Left hindlimb (tissue), 1 donor: ENCODE measurements around the gene ERVFRD-1.
"Not testable (repeated sequence)": the region's sequence is repeated elsewhere in the genome, so short reads cannot be mapped to it uniquely, and the experiment has no call there.

Experiments used
- DNase-seq: peaks from one replicate; pipeline ENCODE4 v3.0.0-alpha.2; 2018

Gene ERVFRD-1

GRCh38 chr6:11087141-11087812 lies 24.2 kb downstream of the ERVFRD-1 start:
- not testable (repeated sequence) for DNase-seq

- no peak for DNase-seq
These were observed 25.6 kb downstream of the ERVFRD-1 start for GRCh38 chr6:11085758-11086435.

GRCh38 chr6:11083956-11084355 lies 27.6 kb downstream of the ERVFRD-1 start:
- DNase-seq = no peak

DNA sequence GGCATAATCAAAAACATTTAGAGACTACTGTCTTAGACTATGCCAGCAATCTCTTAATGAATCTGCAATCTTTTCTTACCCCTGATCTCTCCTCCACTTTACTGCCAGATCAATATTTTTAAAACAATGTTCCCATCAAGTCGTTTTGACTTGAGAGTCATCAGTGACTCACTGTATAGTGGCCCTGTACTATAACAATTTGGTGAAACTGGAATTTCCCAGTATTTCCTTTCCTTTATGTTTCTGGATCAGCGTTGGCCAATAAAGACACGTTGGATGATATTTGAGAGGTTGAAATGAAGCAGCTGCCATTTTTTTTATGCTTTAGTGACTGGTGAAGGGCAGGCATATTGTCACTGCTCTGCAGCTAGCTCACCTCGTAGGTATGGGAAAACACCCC lies 28.0 kb downstream of the ERVFRD-1 start:
- no peak for DNase-seq

DNA sequence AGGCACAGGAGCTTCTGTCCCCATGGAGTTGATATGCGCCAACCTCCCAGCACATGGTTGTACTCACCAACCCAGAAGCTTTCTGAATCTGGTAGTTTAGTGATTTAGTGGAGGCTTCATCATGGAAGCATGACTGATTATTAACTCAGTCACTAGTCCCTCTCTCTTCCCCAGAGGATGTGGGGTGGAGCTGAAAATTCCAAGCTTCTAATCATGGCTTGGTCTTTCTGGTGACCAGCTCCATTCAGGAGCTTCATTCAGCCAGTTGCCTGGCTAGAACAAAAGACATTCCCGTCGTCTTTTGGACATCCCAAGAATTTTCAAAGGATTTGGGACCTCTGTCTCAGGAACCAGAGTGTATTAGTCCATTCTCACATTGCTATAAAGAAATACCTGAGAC lies 31.2 kb downstream of the ERVFRD-1 start:
- DNase-seq = no peak

- DNase-seq = no peak
These were observed 33.3 kb downstream of the ERVFRD-1 start for GRCh38 chr6:11078266-11078665.

DNA sequence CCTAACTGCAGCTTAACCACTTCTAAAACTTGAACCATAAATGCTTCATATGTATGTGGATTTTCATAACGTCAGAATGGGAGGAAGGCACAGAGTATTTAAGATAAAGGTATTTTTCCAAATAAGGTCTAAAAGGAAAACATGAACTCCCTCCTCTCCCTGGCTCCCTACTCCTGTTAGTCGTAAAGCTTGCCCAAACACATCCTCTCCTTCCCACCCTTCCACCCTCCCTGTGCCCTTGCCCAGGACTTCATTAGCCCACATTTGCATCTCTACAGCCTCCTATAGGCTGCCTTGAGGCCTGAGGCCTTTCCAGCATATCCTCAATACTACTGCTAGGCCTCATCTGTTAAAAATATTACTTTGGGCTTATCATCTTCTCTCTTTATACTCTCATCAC lies 35.0 kb downstream of the ERVFRD-1 start:
- DNase-seq = no peak

- DNase-seq = no peak
These were observed 39.4 kb downstream of the ERVFRD-1 start for GRCh38 chr6:11072101-11072500.

DNA sequence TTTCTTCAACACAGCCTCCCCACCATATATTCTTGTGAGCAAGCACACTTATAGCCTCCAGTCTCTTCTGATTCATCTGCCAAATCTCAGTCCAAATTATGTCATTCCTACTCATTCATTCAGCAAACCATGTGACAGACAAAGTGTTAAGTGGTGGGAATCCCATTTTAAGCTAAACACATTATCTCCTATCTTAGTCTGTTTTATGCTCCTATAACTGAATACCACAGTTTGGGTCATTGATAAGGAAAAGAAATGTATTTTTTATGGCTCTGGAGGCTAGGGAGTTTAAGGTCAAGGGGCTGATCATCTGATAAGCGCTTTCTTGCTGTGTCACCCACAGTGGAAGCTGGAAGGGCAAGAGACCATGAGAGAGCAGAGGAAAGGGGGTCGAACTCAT lies 41.8 kb downstream of the ERVFRD-1 start:
- DNase-seq = no peak

DNA sequence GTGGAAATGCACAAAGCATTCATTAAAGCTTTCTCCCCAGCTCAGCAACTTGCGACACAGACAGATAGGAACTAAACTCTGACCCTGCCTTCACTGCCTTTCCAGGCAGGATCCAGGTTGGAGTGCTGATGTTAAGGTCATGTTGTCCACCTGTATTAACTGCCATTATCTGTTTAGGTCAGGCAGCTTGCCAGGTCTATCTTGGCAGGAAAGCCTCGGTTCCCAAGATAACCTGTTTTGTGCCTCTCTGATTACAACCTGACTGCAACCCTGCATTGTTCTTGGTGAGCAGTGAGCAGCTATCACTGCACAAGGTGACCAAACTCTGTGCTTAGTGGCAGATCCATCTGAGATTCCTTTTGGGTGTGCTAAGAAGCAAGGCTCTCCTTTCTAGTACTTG lies 44.2 kb downstream of the ERVFRD-1 start:
- no peak for DNase-seq

DNA sequence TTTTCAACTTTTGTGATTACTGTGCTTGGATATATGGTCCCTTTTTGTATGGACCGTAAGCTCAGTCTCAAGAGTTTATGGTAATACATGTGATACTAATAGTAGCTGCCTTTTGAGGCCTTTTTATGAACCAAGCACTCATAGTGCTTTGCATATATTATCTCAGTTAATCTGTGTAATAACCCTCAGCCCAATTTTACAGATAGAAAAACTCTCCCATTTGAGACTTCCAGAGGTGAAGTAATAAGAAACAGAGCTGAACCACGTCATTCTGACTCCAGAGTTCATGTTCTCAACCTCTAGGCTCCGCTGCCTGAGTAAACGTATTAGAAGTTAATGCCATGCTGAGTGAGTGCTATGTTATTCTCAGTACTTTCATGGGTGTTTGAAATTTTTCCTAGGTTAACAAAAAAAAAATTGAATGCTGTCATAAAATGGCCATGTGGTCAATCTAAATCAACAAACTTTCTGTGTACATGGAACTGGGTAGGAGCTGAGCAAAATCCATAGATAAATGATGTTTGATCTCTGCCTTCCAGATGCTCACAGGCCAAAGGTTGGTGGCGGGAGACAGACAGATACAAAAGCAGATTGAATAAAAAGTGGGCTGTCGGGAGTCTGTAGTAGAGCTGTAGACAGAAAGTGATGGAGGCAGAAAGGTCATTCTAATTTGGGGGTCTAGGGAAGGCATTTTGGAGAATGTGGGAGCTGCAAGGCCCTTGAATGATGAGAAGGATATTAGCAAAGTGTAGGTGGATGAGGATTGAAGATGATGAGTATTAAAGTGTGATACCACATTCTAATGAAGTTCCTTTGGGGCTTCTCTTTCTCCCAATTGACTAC lies 44.8 kb downstream of the ERVFRD-1 start:
- no peak for DNase-seq

DNA sequence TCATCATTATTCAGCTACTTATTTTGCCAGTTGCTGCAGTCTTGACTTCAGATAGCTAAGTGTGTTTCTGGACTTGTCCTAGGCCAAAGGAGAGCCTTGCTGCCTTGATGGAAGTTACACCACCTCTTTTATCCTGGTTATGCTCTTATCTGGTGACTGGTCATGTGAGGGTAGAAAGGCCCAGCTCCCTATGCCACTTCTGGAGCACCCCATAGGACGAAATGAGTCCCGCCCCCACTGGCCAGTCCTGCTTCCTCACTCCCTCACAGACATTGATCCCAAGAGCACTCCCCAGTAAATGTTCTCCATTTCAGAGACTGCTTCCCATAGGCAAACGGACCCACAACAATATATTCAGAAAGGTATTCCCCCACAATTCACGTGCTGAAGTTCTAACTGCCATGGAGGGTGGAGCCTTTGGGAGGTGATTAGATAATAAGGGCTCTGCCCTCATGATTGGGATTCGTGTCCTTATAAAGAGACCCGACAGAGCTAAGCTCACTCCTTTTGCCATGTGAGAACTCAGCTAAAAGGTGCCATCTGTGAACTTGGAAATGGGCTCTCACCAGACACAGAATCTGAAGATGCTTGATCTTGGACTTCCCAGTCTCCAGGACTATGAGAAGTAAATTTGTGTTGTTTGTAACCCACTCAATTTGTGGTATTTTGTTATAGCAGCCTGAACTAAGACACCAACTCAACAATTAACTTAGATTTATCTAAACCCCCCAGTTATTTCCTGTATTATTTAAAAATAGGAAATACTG lies 45.9 kb downstream of the ERVFRD-1 start:
- DNase-seq = no peak

DNA sequence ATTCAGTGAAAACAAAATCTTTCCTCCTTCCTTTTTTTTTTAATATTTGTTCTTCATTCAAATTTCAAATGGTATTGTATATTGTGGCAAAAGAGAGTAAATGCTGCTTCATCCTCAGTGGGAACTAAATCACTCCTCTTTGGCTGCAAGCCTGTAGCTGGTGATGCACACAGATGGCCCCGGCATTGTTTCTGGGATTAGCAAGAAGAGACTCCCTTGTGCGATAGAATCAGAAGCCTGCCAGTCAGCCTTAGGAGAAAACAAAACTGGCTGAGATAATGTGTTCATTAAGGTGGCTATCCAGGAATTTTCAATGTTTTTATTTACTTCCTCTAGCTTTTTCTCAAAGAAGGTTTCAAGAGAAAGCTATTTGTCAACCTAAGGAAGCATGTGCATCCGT lies 46.7 kb downstream of the ERVFRD-1 start:
- DNase-seq = no peak

DNA sequence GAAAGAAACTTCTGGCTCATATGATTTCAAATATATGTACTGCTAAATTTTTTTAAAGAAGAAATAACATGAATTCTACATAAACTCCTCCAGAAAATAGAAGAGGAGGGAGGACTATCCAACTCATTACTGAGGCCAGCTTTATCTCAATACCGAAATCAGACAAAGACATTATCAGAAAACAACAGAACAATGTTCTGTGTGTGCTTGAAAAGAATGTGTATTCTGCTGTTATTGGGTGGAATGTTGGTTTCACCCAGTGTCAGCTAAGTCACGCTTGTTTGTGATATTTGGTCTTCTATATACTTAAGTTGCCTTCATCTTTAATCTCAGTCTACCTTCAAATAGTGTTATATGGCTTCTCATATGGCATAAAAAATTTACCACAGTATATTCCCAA lies 48.8 kb downstream of the ERVFRD-1 start:
- no peak for DNase-seq

GRCh38 chr6:11062083-11062482 lies 49.4 kb downstream of the ERVFRD-1 start:
- no peak for DNase-seq

GRCh38 chr6:11058406-11058805 lies 53.1 kb downstream of the ERVFRD-1 start:
- no peak for DNase-seq

- DNase-seq = no peak
These were observed 54.7 kb downstream of the ERVFRD-1 start for GRCh38 chr6:11056871-11057270.

DNA sequence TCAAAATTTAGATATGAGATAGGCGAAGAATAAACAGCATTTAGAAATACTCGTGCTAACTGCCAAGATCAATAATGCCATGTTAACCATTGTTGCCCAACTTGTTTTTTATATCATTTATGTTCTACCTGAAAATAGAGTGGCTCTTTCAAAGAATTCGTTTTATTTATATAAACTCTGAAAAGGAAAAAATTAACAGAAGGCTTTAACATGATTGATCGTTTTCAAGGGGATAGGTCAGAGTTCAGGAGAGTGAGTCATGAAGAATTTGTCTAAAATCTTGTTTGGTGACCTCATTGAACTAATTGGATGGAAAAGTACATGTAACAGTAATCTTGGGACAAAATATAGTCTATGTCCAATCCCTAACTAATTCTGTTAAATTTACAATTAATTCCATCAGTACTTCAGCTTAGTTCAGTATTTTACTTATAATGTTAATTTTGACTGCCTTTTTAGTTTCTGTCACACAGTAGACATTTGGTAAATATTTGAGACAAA lies 56.3 kb downstream of the ERVFRD-1 start:
- no peak for DNase-seq

GRCh38 chr6:11054722-11055121 lies 56.8 kb downstream of the ERVFRD-1 start:
- DNase-seq = no peak

GRCh38 chr6:11053307-11053706 lies 58.2 kb downstream of the ERVFRD-1 start:
- DNase-seq = no peak
